Mesothelial cell of epicardium (in vitro differentiated cells): ENCODE results near the gene GTF3C5. TPM values are rescaled to one million over a fixed set of nuclear protein-coding genes. Genes with fewer than 3 reads are reported as not detected.

Source experiments
- DNase-seq, 2 experiments: peaks; one replicate each; pipeline ENCODE4 v3.0.0; 2021; ENCODE audit warnings: low spot score in 2 of 2; ENCODE audit not compliant: unreplicated experiment in 2 of 2
- H3K27ac Mint-ChIP-seq: 2 replicates; pipeline ENCODE4 v1.8.0; 2021; ENCODE audit warnings: mixed read lengths
- H3K27me3 Mint-ChIP-seq: 2 replicates; pipeline ENCODE4 v1.8.0; 2021; ENCODE audit warnings: low read depth, mixed read lengths
- H3K36me3 Mint-ChIP-seq: 2 replicates; pipeline ENCODE4 v1.8.0; 2021; ENCODE audit warnings: mixed read lengths
- H3K4me1 Mint-ChIP-seq: 2 replicates; pipeline ENCODE4 v1.8.0; 2021; ENCODE audit warnings: mixed read lengths
- H3K4me3 Mint-ChIP-seq: 2 replicates; pipeline ENCODE4 v1.8.0; 2021; ENCODE audit warnings: mild to moderate bottlenecking, moderate library complexity, mixed read lengths
- H3K9me3 Mint-ChIP-seq: 2 replicates; pipeline ENCODE4 v1.8.0; 2021; ENCODE audit warnings: mixed read lengths
- CTCF ChIP-seq: fragments of 200-600 bp; sonication (generic); IDR thresholded peaks from one replicate; pipeline ENCODE4 v1.5.0; 2021; ENCODE audit warnings: antibody characterized with exemption; ENCODE audit not compliant: unreplicated experiment
- total RNA-seq: library from RNA; stranded (reverse); gene quantifications from 3 replicates; pipeline ENCODE4 v1.2.1, GENCODE V29; 2021

Gene GTF3C5
- total RNA-seq, 1 donor from 2014 or later: 80.0 TPM

GRCh38 chr9:133063159-133063499 is 32.3 kb downstream of the GTF3C5 start:
- Mint-ChIP-seq H3K4me3 (no peak overlapping the region), H3K27me3 (no peaks in the 10 kb centered on the region), H3K27ac (no peak overlapping the region), H3K36me3 (peaks cover 4% of the 10 kb centered on the region), H3K9me3 (no peaks in the 10 kb centered on the region), H3K4me1 (peaks cover 23% of the 10 kb centered on the region)
- no peak for DNase-seq
- no peak for TF ChIP-seq CTCF

- Mint-ChIP-seq H3K4me3 (no peak overlapping the region), H3K27me3 (no peaks in the 10 kb centered on the region), H3K9me3 (no peaks in the 10 kb centered on the region), H3K27ac (no peak overlapping the region), H3K36me3 (no peaks in the 10 kb centered on the region), H3K4me1 (peaks cover 23% of the 10 kb centered on the region)
- no peak for TF ChIP-seq CTCF
- DNase-seq: no peak
These were observed 32.9 kb downstream of the GTF3C5 start for GRCh38 chr9:133063500-133064231.

GRCh38 chr9:133064241-133065069 is 33.7 kb downstream of the GTF3C5 start:
- no peaks in the 10 kb centered on the region for H3K36me3 Mint-ChIP-seq
- no peak overlapping the region for H3K4me3 Mint-ChIP-seq
- DNase-seq: no peak
- H3K4me1 Mint-ChIP-seq: peaks cover 21% of the 10 kb centered on the region
- no peaks in the 10 kb centered on the region for H3K27me3 Mint-ChIP-seq
- no peak for TF ChIP-seq CTCF
- no peaks in the 10 kb centered on the region for H3K9me3 Mint-ChIP-seq
- H3K27ac Mint-ChIP-seq: no peak overlapping the region

- Mint-ChIP-seq H3K27ac (no peak overlapping the region), H3K4me1 (peaks cover 17% of the 10 kb centered on the region), H3K27me3 (no peaks in the 10 kb centered on the region), H3K36me3 (no peaks in the 10 kb centered on the region), H3K4me3 (no peak overlapping the region), H3K9me3 (no peaks in the 10 kb centered on the region)
- no peak for DNase-seq
- no peak for TF ChIP-seq CTCF
These were observed 34.2 kb downstream of the GTF3C5 start for GRCh38 chr9:133065070-133065388.

- H3K9me3 Mint-ChIP-seq: no peaks in the 10 kb centered on the region
- no peaks in the 10 kb centered on the region for H3K27me3 Mint-ChIP-seq
- no peak overlapping the region for H3K27ac Mint-ChIP-seq
- TF ChIP-seq CTCF: no peak
- peaks cover 6% of the 10 kb centered on the region for H3K4me1 Mint-ChIP-seq
- no peaks in the 10 kb centered on the region for H3K36me3 Mint-ChIP-seq
- H3K4me3 Mint-ChIP-seq: no peak overlapping the region
- no peak for DNase-seq
These were observed 35.6 kb downstream of the GTF3C5 start for GRCh38 chr9:133066181-133066983.
